WTC11 (cell line): ENCODE measurements around the gene DDI2. TPM values are rescaled to one million over a fixed set of nuclear protein-coding genes. Genes with fewer than 3 reads are reported as not detected.

Experiments used
- ATAC-seq: fragments of 200-7000 bp; cut with Tn5 transposase; 2 replicates; pipeline ENCODE4 v1.10.0; 2021; ENCODE audit warnings: mild to moderate bottlenecking, moderate library complexity
- CTCF ChIA-PET: fragments of 300-600 bp; sonication (Branson Sonifier 250); formaldehyde crosslinking; loops from one replicate; lab custom pipeline; 2021; ENCODE audit warnings: antibody characterized with exemption; lab: Charles Lee
- POLR2A ChIA-PET: fragments of 350-600 bp; sonication (Branson Sonifier 250); formaldehyde crosslinking; loops from one replicate; lab custom pipeline; 2021; ENCODE audit warnings: antibody characterized with exemption; lab: Charles Lee
- DNase-seq: peaks from one replicate; pipeline ENCODE4 v3.0.0; 2021; ENCODE audit warnings: low spot score
- H3K27ac Mint-ChIP-seq: 2 replicates; pipeline ENCODE4 v1.8.0; 2021; ENCODE audit warnings: mixed read lengths
- H3K27me3 Mint-ChIP-seq: 2 replicates; pipeline ENCODE4 v1.8.0; 2021; ENCODE audit warnings: low read depth, mild to moderate bottlenecking, moderate library complexity, mixed read lengths
- H3K36me3 Mint-ChIP-seq: 2 replicates; pipeline ENCODE4 v1.8.0; 2021; ENCODE audit warnings: mixed read lengths
- H3K4me1 Mint-ChIP-seq: 2 replicates; pipeline ENCODE4 v1.8.0; 2022; ENCODE audit warnings: mixed read lengths
- H3K4me3 Mint-ChIP-seq: 2 replicates; pipeline ENCODE4 v1.8.0; 2021; ENCODE audit warnings: mild to moderate bottlenecking, moderate library complexity, mixed read lengths
- H3K9me3 Mint-ChIP-seq: 2 replicates; pipeline ENCODE4 v1.8.0; 2021; ENCODE audit warnings: mixed read lengths
- EMX1 ChIP-seq: fragments of 250-450 bp; sonication (Bioruptor Pico); IDR thresholded peaks from 2 replicates; pipeline ENCODE4 v1.8.0; 2021; ENCODE audit warnings: mild to moderate bottlenecking
- FOXJ3 ChIP-seq: sonication (generic); formaldehyde crosslinking; IDR thresholded peaks from 2 replicates; pipeline ENCODE4 v1.9.0; 2021; ENCODE audit warnings: missing genetic modification reagents, mild to moderate bottlenecking, borderline replicate concordance
- HMGA2 ChIP-seq: fragments of 250-450 bp; sonication (Bioruptor Pico); IDR thresholded peaks from 2 replicates; pipeline ENCODE4 v1.4.0; 2021; ENCODE audit warnings: mild to moderate bottlenecking, moderate library complexity
- MYBL2 ChIP-seq: sonication (generic); formaldehyde crosslinking; IDR thresholded peaks from 2 replicates; pipeline ENCODE4 v1.8.1; 2023; ENCODE audit warnings: mild to moderate bottlenecking, moderate library complexity, missing genetic modification reagents
- NFATC4 ChIP-seq: fragments of 250-450 bp; sonication (Bioruptor Pico); IDR thresholded peaks from 2 replicates; pipeline ENCODE4 v1.9.0; 2021; ENCODE audit warnings: mild to moderate bottlenecking
- NFYB ChIP-seq: sonication (generic); formaldehyde crosslinking; conservative IDR thresholded peaks from 2 replicates; pipeline ENCODE4 v1.8.0; 2022; ENCODE audit warnings: low read depth, missing genetic modification reagents
- OVOL2 ChIP-seq: fragments of 250-450 bp; sonication (Bioruptor Pico); IDR thresholded peaks from 2 replicates; pipeline ENCODE4 v1.9.0; 2021; ENCODE audit warnings: mild to moderate bottlenecking, borderline replicate concordance
- SMAD4 ChIP-seq: sonication (generic); formaldehyde crosslinking; IDR thresholded peaks from 2 replicates; pipeline ENCODE4 v1.8.0; 2022; ENCODE audit warnings: mild to moderate bottlenecking, missing genetic modification reagents
- TEAD1 ChIP-seq: sonication (generic); formaldehyde crosslinking; IDR thresholded peaks from 2 replicates; pipeline ENCODE4 v1.8.0; 2022; ENCODE audit warnings: mild to moderate bottlenecking, missing genetic modification reagents
- ZBTB21 ChIP-seq: sonication (generic); formaldehyde crosslinking; IDR thresholded peaks from 2 replicates; pipeline ENCODE4 v1.8.1; 2023; ENCODE audit warnings: mild to moderate bottlenecking, missing genetic modification reagents, borderline replicate concordance
- ZNF232 ChIP-seq: sonication (generic); formaldehyde crosslinking; IDR thresholded peaks from 2 replicates; pipeline ENCODE4 v1.8.0; 2022; ENCODE audit warnings: mild to moderate bottlenecking, missing genetic modification reagents
- total RNA-seq: library from RNA; stranded (reverse); gene quantifications from 3 replicates; pipeline ENCODE4 v1.2.3, GENCODE V29; 2021
- TF ChIP-seq, protein P1 (sequence below): fragments of 200-600 bp; IDR thresholded peaks from 2 replicates; pipeline ENCODE4 v1.8.0; 2022; ENCODE audit warnings: antibody characterized with exemption
- TF ChIP-seq, protein P2 (sequence below): sonication (generic); formaldehyde crosslinking; IDR thresholded peaks from 2 replicates; pipeline ENCODE4 v1.8.1; 2023; ENCODE audit warnings: mild to moderate bottlenecking, missing genetic modification reagents
- TF ChIP-seq, protein P3 (sequence below): sonication (generic); formaldehyde crosslinking; IDR thresholded peaks from 2 replicates; pipeline ENCODE4 v1.8.0; 2022; ENCODE audit warnings: mild to moderate bottlenecking, missing genetic modification reagents
- TF ChIP-seq, protein P4 (sequence below): sonication (generic); formaldehyde crosslinking; IDR thresholded peaks from 2 replicates; pipeline ENCODE4 v1.8.1; 2022; ENCODE audit warnings: mild to moderate bottlenecking, missing genetic modification reagents, moderate library complexity, borderline replicate concordance

DDI2 gene
- total RNA-seq, 1 experiment from 2014 or later, result 34.2 TPM

DNA sequence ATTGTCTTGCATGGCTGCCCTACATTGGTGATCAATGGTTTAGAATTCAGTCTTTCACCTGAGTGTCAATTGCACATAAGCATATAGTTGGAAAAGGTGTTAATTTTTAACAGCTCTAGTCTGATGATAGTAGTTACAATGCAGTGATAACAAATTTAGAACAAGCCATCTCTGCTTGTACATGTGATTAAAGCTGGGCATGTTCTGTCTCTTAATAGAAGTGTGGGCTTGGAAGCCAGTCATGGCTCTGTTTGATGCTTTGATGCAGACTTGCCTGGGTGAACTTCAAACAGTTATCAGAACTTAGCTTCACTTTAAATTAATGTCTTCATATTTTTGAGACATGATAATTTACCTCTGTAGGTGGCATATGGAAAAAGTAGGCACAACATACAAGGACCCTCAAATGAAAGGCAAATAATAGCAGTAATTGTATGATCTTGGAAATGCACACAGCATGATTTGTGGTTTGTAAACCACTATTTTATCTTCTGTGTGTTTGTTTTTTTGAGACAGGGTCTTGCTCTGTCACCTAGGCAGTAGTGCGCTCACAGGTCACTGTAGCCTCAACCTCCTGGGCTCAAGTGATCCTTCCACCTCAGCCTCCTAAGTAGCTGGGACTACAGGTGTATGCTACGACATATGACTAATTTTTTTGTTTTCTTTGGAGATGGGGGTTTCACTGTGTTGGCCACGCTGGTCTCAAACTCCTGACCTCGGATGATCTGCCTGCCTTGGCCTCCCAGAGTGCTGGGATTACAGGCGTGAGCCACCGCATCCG is 3.8 kb downstream of the DDI2 start:
- ChIA-PET CTCF (no interaction called here), POLR2A (no interaction called here)

DNA sequence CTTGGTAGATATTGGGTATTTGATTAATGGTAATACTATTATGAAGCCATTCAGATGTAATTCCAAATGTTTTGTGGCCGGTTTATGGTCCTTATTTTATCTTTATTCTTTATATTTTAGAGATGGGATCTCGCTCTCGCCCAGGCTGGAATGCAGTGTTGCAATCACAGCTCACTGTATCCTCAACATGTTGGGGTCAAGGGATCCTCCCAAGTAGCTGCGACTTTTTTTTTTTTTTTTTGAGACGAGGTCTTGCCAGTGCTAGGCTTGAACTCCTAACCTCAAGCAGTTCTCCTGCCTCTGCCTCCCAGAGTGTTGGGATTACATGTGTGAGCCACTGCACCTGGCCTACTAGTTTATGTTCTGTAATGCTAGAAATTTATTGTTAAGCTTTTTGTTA is 4.7 kb downstream of the DDI2 start:
- H3K4me3 Mint-ChIP-seq, result no peak overlapping the region
- no peaks in the 10 kb centered on the region for H3K9me3 Mint-ChIP-seq
- 0 out of 2 replicates have a peak, but pooled peaks cover 7% of the 10 kb centered on the region for H3K36me3 Mint-ChIP-seq
- peak overlapping the region; percentile 47; the same call in 1 of the 2 replicates for H3K27ac Mint-ChIP-seq
- no peak for DNase-seq
- CTCF ChIA-PET, result no interaction called here
- POLR2A ChIA-PET, result no interaction called here
- H3K4me1 Mint-ChIP-seq, result peaks cover 26% of the 10 kb centered on the region
- ATAC-seq, result no peak
- TF ChIP-seq, protein P1, sequence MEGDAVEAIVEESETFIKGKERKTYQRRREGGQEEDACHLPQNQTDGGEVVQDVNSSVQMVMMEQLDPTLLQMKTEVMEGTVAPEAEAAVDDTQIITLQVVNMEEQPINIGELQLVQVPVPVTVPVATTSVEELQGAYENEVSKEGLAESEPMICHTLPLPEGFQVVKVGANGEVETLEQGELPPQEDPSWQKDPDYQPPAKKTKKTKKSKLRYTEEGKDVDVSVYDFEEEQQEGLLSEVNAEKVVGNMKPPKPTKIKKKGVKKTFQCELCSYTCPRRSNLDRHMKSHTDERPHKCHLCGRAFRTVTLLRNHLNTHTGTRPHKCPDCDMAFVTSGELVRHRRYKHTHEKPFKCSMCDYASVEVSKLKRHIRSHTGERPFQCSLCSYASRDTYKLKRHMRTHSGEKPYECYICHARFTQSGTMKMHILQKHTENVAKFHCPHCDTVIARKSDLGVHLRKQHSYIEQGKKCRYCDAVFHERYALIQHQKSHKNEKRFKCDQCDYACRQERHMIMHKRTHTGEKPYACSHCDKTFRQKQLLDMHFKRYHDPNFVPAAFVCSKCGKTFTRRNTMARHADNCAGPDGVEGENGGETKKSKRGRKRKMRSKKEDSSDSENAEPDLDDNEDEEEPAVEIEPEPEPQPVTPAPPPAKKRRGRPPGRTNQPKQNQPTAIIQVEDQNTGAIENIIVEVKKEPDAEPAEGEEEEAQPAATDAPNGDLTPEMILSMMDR, result no peak
- no peak for TF ChIP-seq NFYB
- no peak for TF ChIP-seq SMAD4
- no peak for TF ChIP-seq NFATC4 (CRISPR knock-in tag)
- TF ChIP-seq HMGA2 (CRISPR knock-in tag), result no peak
- no peak for TF ChIP-seq EMX1
- TF ChIP-seq, protein P2, sequence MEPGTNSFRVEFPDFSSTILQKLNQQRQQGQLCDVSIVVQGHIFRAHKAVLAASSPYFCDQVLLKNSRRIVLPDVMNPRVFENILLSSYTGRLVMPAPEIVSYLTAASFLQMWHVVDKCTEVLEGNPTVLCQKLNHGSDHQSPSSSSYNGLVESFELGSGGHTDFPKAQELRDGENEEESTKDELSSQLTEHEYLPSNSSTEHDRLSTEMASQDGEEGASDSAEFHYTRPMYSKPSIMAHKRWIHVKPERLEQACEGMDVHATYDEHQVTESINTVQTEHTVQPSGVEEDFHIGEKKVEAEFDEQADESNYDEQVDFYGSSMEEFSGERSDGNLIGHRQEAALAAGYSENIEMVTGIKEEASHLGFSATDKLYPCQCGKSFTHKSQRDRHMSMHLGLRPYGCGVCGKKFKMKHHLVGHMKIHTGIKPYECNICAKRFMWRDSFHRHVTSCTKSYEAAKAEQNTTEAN (CRISPR knock-in tag), result no peak
- TF ChIP-seq, protein P3, sequence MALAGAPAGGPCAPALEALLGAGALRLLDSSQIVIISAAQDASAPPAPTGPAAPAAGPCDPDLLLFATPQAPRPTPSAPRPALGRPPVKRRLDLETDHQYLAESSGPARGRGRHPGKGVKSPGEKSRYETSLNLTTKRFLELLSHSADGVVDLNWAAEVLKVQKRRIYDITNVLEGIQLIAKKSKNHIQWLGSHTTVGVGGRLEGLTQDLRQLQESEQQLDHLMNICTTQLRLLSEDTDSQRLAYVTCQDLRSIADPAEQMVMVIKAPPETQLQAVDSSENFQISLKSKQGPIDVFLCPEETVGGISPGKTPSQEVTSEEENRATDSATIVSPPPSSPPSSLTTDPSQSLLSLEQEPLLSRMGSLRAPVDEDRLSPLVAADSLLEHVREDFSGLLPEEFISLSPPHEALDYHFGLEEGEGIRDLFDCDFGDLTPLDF (CRISPR knock-in tag), result no peak
- no peak for TF ChIP-seq FOXJ3 (CRISPR knock-in tag)
- TF ChIP-seq, protein P4, sequence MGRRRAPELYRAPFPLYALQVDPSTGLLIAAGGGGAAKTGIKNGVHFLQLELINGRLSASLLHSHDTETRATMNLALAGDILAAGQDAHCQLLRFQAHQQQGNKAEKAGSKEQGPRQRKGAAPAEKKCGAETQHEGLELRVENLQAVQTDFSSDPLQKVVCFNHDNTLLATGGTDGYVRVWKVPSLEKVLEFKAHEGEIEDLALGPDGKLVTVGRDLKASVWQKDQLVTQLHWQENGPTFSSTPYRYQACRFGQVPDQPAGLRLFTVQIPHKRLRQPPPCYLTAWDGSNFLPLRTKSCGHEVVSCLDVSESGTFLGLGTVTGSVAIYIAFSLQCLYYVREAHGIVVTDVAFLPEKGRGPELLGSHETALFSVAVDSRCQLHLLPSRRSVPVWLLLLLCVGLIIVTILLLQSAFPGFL (CRISPR knock-in tag), result no peak
- H3K27me3 Mint-ChIP-seq, result no peaks in the 10 kb centered on the region

More for the DNA sequence above, 3.8 kb downstream of the DDI2 start:
- no peaks in the 10 kb centered on the region for H3K9me3 Mint-ChIP-seq
- no peaks in the 10 kb centered on the region for H3K36me3 Mint-ChIP-seq
- DNase-seq, result no peak
- no peak for ATAC-seq
- TF ChIP-seq ZNF232 (CRISPR knock-in tag) (no peak), MYBL2 (CRISPR knock-in tag) (no peak), ZBTB21 (CRISPR knock-in tag) (no peak), TEAD1 (CRISPR knock-in tag) (no peak)
- H3K27ac Mint-ChIP-seq, result no peak overlapping the region; the same call in 1 of the 2 replicates
- H3K4me1 Mint-ChIP-seq, result peaks cover 35% of the 10 kb centered on the region
- H3K4me3 Mint-ChIP-seq, result no peak overlapping the region
- no peaks in the 10 kb centered on the region for H3K27me3 Mint-ChIP-seq

DNA sequence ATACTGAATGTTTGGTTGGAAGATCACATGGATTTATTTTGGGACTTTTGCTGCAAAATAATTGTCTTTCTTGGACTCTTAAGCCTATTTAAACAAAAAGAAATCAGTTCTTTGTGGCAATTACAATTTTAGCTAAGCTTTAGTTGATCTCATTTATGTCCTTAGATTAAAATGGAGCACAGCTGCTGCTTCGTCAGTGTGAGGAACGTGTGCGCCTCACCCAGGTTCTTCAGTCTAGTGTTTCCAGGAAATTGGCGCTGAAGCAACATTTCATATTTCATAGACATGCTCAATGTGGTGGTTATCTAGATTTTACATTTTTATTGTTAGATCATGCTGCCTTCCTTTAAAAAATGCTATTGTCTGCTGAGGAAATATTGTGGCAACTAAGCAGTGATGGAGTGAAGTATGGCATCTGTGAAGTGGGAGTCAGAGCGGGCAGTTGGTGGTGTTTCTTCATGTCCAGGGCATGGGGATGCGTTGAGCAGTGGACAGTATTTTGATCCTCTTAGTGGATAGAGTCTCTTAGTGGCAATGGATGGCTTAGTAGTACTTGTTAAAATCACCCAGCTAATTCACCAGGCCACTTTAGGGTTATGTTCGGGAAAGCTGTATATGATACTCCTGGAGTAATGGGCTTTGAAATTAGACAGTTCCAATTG is 5.6 kb downstream of the DDI2 start:
- Mint-ChIP-seq H3K4me3 (no peak overlapping the region), H3K36me3 (peaks cover 14% of the 10 kb centered on the region; the same call in 1 of the 2 replicates), H3K4me1 (peaks cover 26% of the 10 kb centered on the region), H3K27ac (peak overlapping the region; percentile 48), H3K27me3 (no peaks in the 10 kb centered on the region), H3K9me3 (no peaks in the 10 kb centered on the region)
- POLR2A ChIA-PET, result interaction anchor here (0.6 kb wide), 1 partner anchor 82 kb away, joined by 4 read pairs; no protein-coding TSS in a partner anchor
- CTCF ChIA-PET, result interaction anchor here (0.6 kb wide), 1 partner anchor 92 kb away, joined by 3 read pairs; no protein-coding TSS in a partner anchor
- no peak for ATAC-seq
- no peak for DNase-seq
- no peak for TF ChIP-seq OVOL2 (CRISPR knock-in tag)
